Activated CD8-positive, alpha-beta memory T cell treated with anti-CD3 and anti-CD28 coated beads, Interleukin-2, amount 50 U/mL, for 4 hours (primary cell): Measurements from ENCODE around the gene GOT1.

ENCODE experiments used
- DNase-seq: peaks from one replicate; pipeline ENCODE4 v3.0.0-alpha.2; 2020

GOT1 gene

DNA sequence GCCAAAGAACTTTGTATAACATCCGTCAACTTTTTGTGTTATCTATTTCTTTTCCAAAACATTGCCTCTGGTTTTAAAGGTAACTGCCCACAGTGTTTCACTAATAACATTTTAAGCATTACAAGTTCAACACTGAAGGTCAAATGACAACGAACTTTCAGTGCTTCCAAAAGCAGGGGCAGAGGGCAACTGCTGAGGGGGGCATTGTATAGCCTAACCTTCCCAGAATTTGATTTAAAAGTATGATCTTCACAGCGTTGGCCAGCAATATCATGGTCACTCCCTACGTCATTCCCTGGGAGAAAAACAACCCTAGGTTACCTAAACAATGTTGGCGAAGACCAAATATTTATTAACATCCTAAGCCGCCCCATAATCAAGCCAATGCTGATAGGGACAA is 2.5 kb upstream of the GOT1 start:
- no peak for DNase-seq

DNA sequence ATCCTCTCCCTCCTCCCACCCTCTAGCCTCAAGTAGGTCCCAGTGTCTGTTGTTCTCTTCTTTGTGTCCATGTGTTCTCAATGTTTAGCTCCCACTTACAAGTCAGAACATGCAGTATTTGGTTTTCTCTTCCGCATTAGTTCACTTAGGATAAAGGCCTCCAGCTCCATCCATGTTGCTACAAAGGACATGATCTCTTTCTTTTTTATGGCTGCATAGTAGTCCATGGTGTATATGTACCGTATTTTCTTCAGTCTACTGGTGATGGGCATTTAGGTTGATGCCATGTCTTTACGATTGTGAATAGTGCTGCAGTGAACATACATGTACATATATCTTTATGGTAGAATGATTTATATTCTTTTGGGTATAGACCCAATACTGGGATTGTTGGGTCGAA is 1.6 kb upstream of the GOT1 start:
- no peak for DNase-seq

- DNase-seq: no peak
Measured at GRCh38 chr10:99431190-99431760, 851 bp upstream of the GOT1 start.

GRCh38 chr10:99430116-99430450 is 341 bp downstream of the GOT1 start:
- DNase-seq: no peak

DNA sequence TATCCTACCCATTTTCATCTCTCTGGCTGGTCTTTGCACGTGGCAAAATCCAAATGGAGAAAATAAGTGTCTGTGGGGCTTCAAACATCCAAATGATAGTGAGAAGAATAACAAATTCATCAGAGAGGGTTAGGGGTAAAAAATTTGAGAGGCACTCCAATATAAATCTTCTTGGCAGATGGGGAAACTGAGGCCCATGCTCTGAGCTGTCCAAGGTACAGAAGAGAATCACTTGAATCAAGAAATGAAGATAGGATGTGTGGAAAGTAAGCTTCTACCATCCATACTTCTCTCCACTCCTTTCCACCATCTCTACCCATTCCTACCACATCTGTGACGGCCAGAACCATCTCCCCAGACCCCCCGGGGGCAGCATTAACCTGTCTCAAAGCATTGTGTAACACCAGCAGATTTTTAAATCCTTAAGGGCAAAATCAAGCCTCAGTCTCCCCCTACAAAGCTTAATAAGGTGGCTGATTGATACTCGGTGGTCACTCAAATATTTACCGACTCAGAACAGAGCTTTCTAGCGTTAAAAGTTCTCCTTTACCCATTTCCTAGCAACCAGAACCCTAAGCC is 818 bp downstream of the GOT1 start:
- no peak for DNase-seq

GRCh38 chr10:99427566-99428190 is 2.7 kb downstream of the GOT1 start:
- DNase-seq: no peak

GRCh38 chr10:99426689-99427088 is 3.7 kb downstream of the GOT1 start:
- no peak for DNase-seq

GRCh38 chr10:99425204-99425603 is 5.2 kb downstream of the GOT1 start:
- no peak for DNase-seq

- DNase-seq: no peak
Measured at GRCh38 chr10:99424656-99425055, 5.8 kb downstream of the GOT1 start.

GRCh38 chr10:99422529-99423096 is 7.8 kb downstream of the GOT1 start:
- DNase-seq: no peak

GRCh38 chr10:99421233-99421739 is 9.1 kb downstream of the GOT1 start:
- DNase-seq: no peak

DNA sequence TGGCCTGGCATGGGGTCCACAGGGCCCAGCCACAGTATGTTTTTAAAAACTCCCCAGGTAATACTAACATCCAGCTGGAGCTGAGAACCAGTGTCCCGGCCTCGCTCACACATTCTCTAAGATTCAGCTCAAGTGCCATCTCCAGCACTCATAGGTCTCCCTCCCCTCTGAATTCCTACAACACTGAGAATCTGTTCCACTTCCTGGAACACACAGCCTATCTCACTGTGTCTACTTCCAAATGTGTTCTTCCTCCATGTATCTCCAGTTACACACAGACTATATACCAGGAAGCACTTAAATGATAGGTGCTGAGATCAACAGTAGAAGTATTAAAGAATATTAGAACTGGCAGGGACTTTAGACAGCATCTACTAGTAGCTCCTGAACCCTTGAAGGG is 10.7 kb downstream of the GOT1 start:
- no peak for DNase-seq

- no peak for DNase-seq
Measured at GRCh38 chr10:99418910-99419624, 11.4 kb downstream of the GOT1 start.

DNA sequence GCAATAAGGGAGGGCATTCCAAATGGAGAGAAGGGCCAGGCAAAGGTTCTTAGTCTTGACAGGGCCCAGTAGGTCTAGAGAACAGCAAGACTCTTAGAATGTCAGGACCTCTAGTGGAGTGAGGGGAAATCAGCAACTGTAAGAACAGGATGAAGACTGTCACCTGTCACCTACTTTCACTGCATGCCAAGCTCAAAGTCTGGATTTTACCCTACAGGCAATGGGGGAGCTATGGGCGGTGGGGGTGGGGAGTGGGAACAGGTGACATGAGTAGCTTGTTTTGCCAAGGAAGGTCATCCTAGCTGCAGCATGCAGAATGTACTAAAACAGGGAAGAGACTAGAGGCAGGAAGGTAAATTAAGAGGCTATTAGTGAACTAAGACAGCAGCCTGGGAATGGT is 18.3 kb downstream of the GOT1 start:
- DNase-seq: no peak

GRCh38 chr10:99411546-99411945 is 18.9 kb downstream of the GOT1 start:
- DNase-seq: no peak

DNA sequence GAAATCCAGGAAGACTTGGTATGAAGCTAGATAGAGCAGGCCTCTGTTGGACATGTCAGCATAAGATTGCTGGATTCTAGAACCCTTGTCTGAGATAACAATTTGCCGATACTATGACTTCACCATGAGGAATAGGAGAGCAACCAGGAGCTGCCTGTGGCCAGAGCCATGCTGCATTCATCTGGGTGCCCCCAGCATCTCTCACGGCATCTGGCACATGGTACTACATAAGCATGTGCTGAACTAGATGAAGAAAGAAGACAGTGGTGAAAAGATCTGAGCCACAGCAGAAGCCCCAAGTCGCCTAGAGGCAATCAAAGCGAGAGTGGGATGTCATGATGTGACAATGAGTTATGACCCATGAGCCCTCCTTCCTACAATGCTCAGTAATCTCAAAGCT is 19.5 kb downstream of the GOT1 start:
- no peak for DNase-seq

- no peak for DNase-seq
Measured at GRCh38 chr10:99410146-99410545, 20.3 kb downstream of the GOT1 start.

- DNase-seq: no peak
Measured at GRCh38 chr10:99406149-99406548, 24.3 kb downstream of the GOT1 start.

DNA sequence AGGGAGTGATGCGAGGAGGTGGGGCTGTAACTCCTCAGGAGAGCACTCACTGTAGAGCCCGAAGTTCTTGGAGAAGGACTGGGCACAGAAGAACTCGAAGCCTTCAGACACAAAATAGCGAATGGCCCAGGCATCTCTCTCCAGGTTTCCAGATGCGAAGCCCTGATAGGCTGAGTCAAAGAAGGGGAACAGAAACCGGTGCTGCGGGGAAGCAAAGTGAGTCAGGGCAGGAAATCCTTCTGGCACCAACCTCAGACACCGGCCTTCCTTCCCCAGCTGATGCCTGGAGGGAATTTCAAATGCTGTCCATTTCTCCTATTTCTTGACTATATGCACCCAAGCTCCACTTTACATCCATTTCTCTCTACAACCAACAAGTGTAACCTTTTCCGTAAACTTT is 26.8 kb downstream of the GOT1 start:
- DNase-seq: no peak

DNA sequence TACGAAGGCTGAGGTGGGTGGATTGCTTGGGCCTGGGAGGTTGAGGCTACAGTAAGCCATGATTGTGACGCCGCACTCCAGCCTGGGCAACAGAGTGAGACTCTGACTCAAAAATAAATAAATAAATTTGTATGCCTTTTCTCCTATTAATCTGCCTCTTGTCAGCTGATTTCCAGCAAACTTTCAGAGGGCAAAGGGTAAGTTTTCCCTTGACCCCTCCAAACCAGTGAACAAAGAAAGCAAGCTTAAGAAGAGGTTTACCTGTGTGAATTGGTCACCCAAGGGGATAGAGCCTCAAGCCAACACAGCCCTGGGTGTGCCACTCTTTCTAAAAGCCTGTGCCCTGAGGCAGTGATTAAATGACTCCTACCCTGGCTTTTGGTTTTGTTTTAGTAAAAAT is 30.8 kb downstream of the GOT1 start:
- no peak for DNase-seq

DNA sequence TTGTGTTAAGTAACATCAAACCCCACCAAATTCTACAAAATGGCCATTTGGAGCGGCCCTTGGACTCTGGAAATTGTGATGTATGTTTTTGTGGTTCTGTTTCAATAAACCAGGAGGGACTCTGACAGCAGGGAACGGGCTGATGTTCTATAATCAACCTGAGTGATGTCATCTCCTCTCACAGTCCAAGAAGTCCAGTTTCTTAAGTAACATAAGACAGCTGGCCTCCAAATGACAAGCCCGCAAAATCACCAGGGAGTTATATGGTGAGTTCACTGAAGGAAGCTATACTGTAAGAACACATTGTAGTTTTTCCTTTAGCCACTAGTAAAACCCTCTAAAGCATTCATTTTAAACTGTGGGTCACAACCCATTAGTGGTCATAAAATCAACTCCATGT is 34.0 kb downstream of the GOT1 start:
- no peak for DNase-seq

- no peak for DNase-seq
Measured at GRCh38 chr10:99395750-99396445, 34.5 kb downstream of the GOT1 start.

DNA sequence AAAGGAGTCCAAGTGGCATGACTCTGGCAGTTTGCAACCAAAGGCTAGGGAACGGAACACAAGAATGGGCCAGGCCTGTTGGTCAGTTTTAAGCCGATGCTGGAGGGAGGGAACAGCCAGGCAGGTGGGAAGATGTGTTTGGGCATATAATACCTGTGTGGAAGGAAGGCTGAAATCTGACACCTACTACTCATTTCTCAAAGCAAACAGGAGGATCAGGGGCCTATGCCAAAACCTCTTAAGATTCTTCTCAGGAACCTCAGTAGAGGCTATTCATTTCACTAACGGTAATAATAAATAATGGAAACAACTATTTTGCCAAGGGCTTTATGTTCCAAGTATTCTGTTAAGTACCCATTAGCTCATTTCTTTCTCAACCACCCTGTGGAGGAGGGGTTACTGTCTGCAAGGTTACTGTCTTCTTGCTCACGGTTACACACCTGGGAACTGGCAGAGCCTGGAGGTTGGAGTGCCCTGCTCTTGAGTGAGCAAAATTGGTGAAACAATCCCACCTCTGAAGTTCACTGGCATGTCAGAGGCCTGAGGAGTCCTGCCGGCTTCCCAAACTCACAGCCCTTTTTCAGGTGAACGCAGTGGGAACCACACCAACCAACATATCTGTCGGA is 35.5 kb downstream of the GOT1 start:
- no peak for DNase-seq
